Measurements from ENCODE around the gene RFC4. TPM values are rescaled to one million over a fixed set of nuclear protein-coding genes. Genes with fewer than 3 reads are reported as not detected.

The RFC4 gene
- total and polyA plus RNA-seq, 9 of the 15 experiments (the other 6 are each of a cell fraction or from before 2014, with no cell fraction given) = 105 to 227 (median 180) TPM

GRCh38 chr3:186783731-186784515 lies 22.4 kb downstream of the RFC4 start (continued):
- TF ChIP-seq PREB (CRISPR knock-in tag; IDR thresholded peaks at IDR 0.05) = peak; percentile 96
- no peak for TF ChIP-seq TAF1 (IDR thresholded peaks at IDR 0.05; ENCODE audit: control insufficient read depth, extremely low read depth, insufficient read depth, low read length, severe bottlenecking)
- no peak for TF ChIP-seq JUND (IDR thresholded peaks at IDR 0.05; ENCODE audit: borderline replicate concordance, low read depth, low read length)
- peak; percentile 27; the same call in 1 of the 3 replicates for TF ChIP-seq JUND (tag; IDR thresholded peaks at IDR 0.05; ENCODE audit: borderline replicate concordance, low read depth, low read length)
- TF ChIP-seq ZNF696 (CRISPR knock-in tag; conservative IDR thresholded peaks at IDR 0.05) = no peak
- TF ChIP-seq TCF7L2 (IDR thresholded peaks at IDR 0.05; ENCODE audit: low read depth, low read length) = no peak
- no peak for TF ChIP-seq SMC3 (conservative IDR thresholded peaks at IDR 0.05; ENCODE audit: insufficient read depth, low read depth, low read length)
- no peak for TF ChIP-seq TAF9B (IDR thresholded peaks at IDR 0.05; ENCODE audit: partially characterized antibody)
- 0 out of 2 replicates have a peak, but pooled peaks have one; percentile 18 for TF ChIP-seq ZNF282 (CRISPR knock-in tag; IDR thresholded peaks at IDR 0.05)
- TF ChIP-seq MYNN (IDR thresholded peaks at IDR 0.05) = no peak
- TF ChIP-seq MYNN (CRISPR knock-in tag; IDR thresholded peaks at IDR 0.05) = no peak
- TF ChIP-seq CTBP1 (IDR thresholded peaks at IDR 0.05; ENCODE audit: borderline replicate concordance) = no peak
- no peak for TF ChIP-seq ETV6 (IDR thresholded peaks at IDR 0.05; ENCODE audit: borderline replicate concordance in 1 of 2, low read depth in 2 of 2, low read length in 1 of 2)
- peak; percentile 66; the same call in 1 of the 2 replicates for TF ChIP-seq ETV6 (CRISPR knock-in tag; IDR thresholded peaks at IDR 0.05; ENCODE audit: borderline replicate concordance)
- no peak for TF ChIP-seq PCBP1 (IDR thresholded peaks at IDR 0.05; ENCODE audit: low read depth, low read length, poor library complexity, severe bottlenecking)
- no peak for TF ChIP-seq CTCF (IDR thresholded peaks at IDR 0.05 in 2 of 3, conservative IDR thresholded peaks at IDR 0.05 in 1 of 3; ENCODE audit: insufficient read depth in 2 of 3, low read depth in 1 of 3, low read length in 3 of 3)
- TF ChIP-seq, protein P1, sequence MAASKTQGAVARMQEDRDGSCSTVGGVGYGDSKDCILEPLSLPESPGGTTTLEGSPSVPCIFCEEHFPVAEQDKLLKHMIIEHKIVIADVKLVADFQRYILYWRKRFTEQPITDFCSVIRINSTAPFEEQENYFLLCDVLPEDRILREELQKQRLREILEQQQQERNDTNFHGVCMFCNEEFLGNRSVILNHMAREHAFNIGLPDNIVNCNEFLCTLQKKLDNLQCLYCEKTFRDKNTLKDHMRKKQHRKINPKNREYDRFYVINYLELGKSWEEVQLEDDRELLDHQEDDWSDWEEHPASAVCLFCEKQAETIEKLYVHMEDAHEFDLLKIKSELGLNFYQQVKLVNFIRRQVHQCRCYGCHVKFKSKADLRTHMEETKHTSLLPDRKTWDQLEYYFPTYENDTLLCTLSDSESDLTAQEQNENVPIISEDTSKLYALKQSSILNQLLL (CRISPR knock-in tag; IDR thresholded peaks at IDR 0.05; ENCODE audit: borderline replicate concordance) = no peak
- TF ChIP-seq TCFL5 (CRISPR knock-in tag; conservative IDR thresholded peaks at IDR 0.05) = no peak
- TF ChIP-seq SREBF2 (CRISPR knock-in tag; IDR thresholded peaks at IDR 0.05) = no peak
- TF ChIP-seq, protein P2, sequence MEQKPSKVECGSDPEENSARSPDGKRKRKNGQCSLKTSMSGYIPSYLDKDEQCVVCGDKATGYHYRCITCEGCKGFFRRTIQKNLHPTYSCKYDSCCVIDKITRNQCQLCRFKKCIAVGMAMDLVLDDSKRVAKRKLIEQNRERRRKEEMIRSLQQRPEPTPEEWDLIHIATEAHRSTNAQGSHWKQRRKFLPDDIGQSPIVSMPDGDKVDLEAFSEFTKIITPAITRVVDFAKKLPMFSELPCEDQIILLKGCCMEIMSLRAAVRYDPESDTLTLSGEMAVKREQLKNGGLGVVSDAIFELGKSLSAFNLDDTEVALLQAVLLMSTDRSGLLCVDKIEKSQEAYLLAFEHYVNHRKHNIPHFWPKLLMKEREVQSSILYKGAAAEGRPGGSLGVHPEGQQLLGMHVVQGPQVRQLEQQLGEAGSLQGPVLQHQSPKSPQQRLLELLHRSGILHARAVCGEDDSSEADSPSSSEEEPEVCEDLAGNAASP (IDR thresholded peaks at IDR 0.05) = no peak

Data from K562 (cell line).